SU-DHL-6 (cell line): Measurements from ENCODE around the gene COL23A1.

Experiments
- CTCF ChIP-seq: fragments of 200-600 bp; sonication (generic); IDR thresholded peaks from one replicate; pipeline ENCODE4 v1.5.1; 2017; ENCODE audit warnings: antibody characterized with exemption, mild to moderate bottlenecking, low read length, moderate library complexity; ENCODE audit not compliant: insufficient read depth, poor library complexity, severe bottlenecking
- EZH2phosphoT487 ChIP-seq: fragments of 200-600 bp; sonication (generic), shearing (Covaris generic); conservative IDR thresholded peaks from 2 replicates; pipeline ENCODE4 v1.6.1; 2018; ENCODE audit warnings: mild to moderate bottlenecking, antibody characterized with exemption, low read length, moderate library complexity, mixed read lengths

GRCh38 chr5:178588769-178589168 lies 1.4 kb downstream of the COL23A1 start:
- TF ChIP-seq CTCF = no peak
- TF ChIP-seq EZH2phosphoT487 = no peak
